ENCODE results near the gene AGMO. TPM values are rescaled to one million over a fixed set of nuclear protein-coding genes. Genes with fewer than 3 reads are reported as not detected.

The AGMO gene
- polyA plus RNA-seq, 1 donor, result 12.7 TPM

DNA sequence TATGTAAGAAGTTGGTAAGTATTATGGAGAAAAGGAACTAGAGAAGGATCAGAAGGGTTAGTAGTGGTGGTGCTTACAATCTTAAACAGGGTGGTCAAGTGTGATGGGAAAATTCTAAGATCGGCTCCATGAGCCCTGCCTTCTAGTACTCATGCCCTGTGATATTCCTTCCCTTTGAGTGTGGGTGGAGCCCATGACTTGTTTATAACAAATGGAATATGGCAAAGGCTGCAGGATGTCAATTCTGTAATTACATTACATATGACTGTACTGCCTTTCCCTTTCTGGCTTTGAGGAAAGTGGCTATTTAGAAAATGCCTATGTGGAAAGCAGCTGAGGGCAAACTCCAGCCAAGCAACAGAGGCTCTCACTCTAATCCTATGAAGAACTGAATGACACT lies 309.6 kb downstream of the AGMO start:
- Histone ChIP-seq H3K27me3 (ENCODE audit: control insufficient read depth, insufficient read depth, low read length) (no peaks in the 10 kb centered on the region), H3K4me1 (ENCODE audit: control insufficient read depth, insufficient read depth, low read length) (no peaks in the 10 kb centered on the region), H3K27ac (ENCODE audit: low read length) (no peak overlapping the region), H3K36me3 (ENCODE audit: control insufficient read depth, insufficient read depth, low read length) (no peaks in the 10 kb centered on the region), H3K4me3 (ENCODE audit: low read length) (no peak overlapping the region), H3K9me3 (ENCODE audit: control insufficient read depth, low read depth, low read length) (peaks cover 2% of the 10 kb centered on the region)
- DNase-seq, result no peak
- no CpG with 5 or more reads among the region's 1 CpG for WGBS (ENCODE audit: insufficient coverage, low lambda C conversion rate)

DNA sequence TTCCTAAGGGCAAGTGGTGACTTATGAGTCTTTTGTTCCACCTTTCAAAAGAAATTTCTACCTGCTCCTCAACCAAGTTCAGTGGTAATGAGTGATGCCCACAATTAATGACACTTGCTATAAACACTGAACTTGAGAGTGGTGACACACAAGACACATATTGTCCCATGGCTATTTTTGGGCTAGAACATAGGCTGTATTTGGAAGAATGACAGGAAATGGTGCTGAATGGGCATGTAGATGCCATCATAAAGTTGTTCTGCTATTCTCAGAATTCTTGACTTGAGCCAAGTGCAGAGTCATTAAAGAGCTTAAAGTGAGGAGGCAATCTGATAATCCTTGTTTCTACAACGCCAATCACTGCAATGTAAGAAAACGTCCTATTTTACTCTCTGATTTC lies 313.3 kb downstream of the AGMO start:
- 86% methylated on average over 2 of the region's 2 CpGs for WGBS (ENCODE audit: insufficient coverage, low lambda C conversion rate)
- Histone ChIP-seq H3K9me3 (ENCODE audit: control insufficient read depth, low read depth, low read length) (peaks cover 3% of the 10 kb centered on the region), H3K4me3 (ENCODE audit: low read length) (no peak overlapping the region), H3K27me3 (ENCODE audit: control insufficient read depth, insufficient read depth, low read length) (no peaks in the 10 kb centered on the region), H3K27ac (ENCODE audit: low read length) (no peak overlapping the region), H3K4me1 (ENCODE audit: control insufficient read depth, insufficient read depth, low read length) (no peaks in the 10 kb centered on the region), H3K36me3 (ENCODE audit: control insufficient read depth, insufficient read depth, low read length) (no peaks in the 10 kb centered on the region)
- DNase-seq, result no peak

DNA sequence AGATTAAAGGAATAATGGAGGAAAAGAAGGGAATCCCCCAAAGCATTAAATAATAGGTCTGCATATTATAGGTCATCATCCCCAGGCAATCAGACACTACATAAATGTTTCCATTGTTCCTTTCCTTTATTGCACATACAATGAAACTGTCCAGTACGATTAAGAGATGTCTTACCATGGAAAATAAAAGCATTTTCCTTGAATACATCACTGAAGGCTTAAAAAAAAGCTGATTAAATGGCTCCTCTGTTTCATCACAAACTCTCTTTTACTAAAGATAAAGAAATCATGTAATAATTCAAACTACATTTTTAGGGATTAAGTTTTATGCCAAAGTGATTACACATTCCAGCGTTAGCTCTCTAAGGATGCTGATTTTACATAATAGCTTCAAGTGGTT lies 316.0 kb downstream of the AGMO start:
- no peak for DNase-seq
- no peak overlapping the region for H3K27ac ChIP-seq (ENCODE audit: low read length)
- 67% methylated on average over 1 of the region's 2 CpGs for WGBS (ENCODE audit: insufficient coverage, low lambda C conversion rate)

DNA sequence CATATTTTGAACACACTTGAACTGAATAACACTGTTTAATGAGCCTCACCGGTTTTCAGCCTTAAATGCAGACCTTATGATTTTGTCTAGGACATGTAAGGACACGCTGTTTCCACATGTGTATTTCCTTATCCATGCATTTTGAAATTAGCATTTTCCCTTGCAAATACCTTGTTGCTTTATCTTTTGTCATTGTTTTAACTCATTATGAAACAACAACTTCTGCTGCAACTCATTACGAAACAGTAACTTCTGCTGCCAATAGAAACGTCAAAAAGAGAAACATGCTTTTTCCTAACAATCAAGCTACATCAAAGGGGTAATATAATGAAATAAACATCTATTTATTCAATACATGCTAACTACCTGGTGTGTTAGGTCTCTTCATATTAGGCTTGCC lies 322.0 kb downstream of the AGMO start:
- Histone ChIP-seq H3K27me3 (ENCODE audit: control insufficient read depth, insufficient read depth, low read length) (no peaks in the 10 kb centered on the region), H3K27ac (ENCODE audit: low read length) (no peak overlapping the region), H3K36me3 (ENCODE audit: control insufficient read depth, insufficient read depth, low read length) (no peaks in the 10 kb centered on the region), H3K4me1 (ENCODE audit: control insufficient read depth, insufficient read depth, low read length) (no peaks in the 10 kb centered on the region), H3K4me3 (ENCODE audit: low read length) (no peak overlapping the region), H3K9me3 (ENCODE audit: control insufficient read depth, low read depth, low read length) (no peaks in the 10 kb centered on the region)
- 100% methylated on average over 1 of the region's 4 CpGs for WGBS (ENCODE audit: insufficient coverage, low lambda C conversion rate)
- DNase-seq, result no peak

More for the DNA sequence above, 316.0 kb downstream of the AGMO start:
- Histone ChIP-seq H3K4me3 (ENCODE audit: low read length) (no peak overlapping the region), H3K36me3 (ENCODE audit: control insufficient read depth, insufficient read depth, low read length) (no peaks in the 10 kb centered on the region), H3K9me3 (ENCODE audit: control insufficient read depth, low read depth, low read length) (peaks cover 3% of the 10 kb centered on the region), H3K27me3 (ENCODE audit: control insufficient read depth, insufficient read depth, low read length) (no peaks in the 10 kb centered on the region), H3K4me1 (ENCODE audit: control insufficient read depth, insufficient read depth, low read length) (no peaks in the 10 kb centered on the region)

DNA sequence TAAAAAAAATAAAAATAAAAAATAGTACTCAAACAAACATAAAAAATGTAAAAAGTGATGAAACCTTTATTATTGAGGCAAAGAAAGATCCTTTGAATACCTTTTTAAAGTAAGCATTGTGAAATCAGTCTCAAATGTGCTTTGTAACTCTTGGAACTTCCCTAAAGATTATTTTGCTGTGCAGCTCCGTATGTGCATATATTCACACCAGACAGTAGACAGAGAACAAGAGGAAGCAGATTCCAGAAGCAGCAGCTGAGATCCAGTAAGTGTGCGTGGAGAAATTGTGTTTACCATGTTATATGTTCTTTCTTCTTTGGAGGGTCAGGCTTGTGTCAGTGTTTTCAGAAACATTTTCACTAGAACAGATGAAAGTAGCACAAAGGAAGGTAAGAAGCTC lies 324.9 kb downstream of the AGMO start:
- H3K27ac ChIP-seq (ENCODE audit: low read length), result no peak overlapping the region

DNA sequence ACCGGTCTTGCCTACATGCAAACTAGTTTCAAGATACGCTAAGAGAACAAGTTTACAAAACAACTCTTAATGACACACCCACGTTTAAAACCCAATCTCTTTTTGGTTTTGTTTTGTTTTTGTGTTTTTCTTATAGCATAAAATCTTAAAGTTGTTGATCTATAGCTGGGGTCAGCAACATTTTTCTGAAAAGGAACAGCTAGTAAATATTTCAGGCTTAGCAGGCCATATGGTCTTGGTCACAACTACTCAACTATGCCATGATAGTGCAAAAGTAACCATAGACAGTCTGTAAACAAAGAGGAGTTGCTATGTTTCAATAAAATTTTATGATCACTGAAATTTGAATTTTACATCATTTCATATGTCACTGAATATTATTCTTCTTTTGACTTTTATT lies 327.4 kb downstream of the AGMO start:
- 70% methylated on average over 2 of the region's 3 CpGs for WGBS (ENCODE audit: insufficient coverage, low lambda C conversion rate)
- H3K9me3 ChIP-seq (ENCODE audit: control insufficient read depth, low read depth, low read length), result no peaks in the 10 kb centered on the region
- no peak for DNase-seq
- H3K4me1 ChIP-seq (ENCODE audit: control insufficient read depth, insufficient read depth, low read length), result no peaks in the 10 kb centered on the region
- H3K27me3 ChIP-seq (ENCODE audit: control insufficient read depth, insufficient read depth, low read length), result no peaks in the 10 kb centered on the region
- no peak overlapping the region for H3K4me3 ChIP-seq (ENCODE audit: low read length)
- no peak overlapping the region for H3K27ac ChIP-seq (ENCODE audit: low read length)
- H3K36me3 ChIP-seq (ENCODE audit: control insufficient read depth, insufficient read depth, low read length), result no peaks in the 10 kb centered on the region

More for the DNA sequence above, 324.9 kb downstream of the AGMO start:
- WGBS (ENCODE audit: insufficient coverage, low lambda C conversion rate), result no CpG with 5 or more reads among the region's 2 CpGs
- Histone ChIP-seq H3K4me3 (ENCODE audit: low read length) (no peak overlapping the region), H3K9me3 (ENCODE audit: control insufficient read depth, low read depth, low read length) (no peaks in the 10 kb centered on the region), H3K27me3 (ENCODE audit: control insufficient read depth, insufficient read depth, low read length) (no peaks in the 10 kb centered on the region), H3K36me3 (ENCODE audit: control insufficient read depth, insufficient read depth, low read length) (no peaks in the 10 kb centered on the region), H3K4me1 (ENCODE audit: control insufficient read depth, insufficient read depth, low read length) (no peaks in the 10 kb centered on the region)
- DNase-seq, result no peak

DNA sequence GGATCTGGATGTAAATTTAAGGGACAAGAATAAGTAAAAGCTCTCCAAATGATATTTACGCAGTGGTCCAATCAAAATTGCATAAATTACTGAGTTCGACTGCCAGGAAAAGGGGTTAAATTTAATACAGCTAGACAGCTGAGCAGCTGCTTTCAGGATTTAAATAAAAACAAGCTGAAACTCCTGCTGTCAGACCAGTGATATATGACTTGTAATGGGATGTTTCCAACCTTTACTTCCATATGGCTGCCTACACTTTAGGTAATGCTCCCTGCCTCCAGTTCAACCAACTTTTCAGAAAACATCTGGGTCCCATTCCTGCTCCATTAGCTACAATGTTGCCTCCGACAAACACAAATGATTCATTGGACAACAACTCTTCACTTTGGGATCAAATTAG lies 333.0 kb downstream of the AGMO start:
- Histone ChIP-seq H3K9me3 (ENCODE audit: control insufficient read depth, low read depth, low read length) (no peaks in the 10 kb centered on the region), H3K27me3 (ENCODE audit: control insufficient read depth, insufficient read depth, low read length) (no peaks in the 10 kb centered on the region), H3K36me3 (ENCODE audit: control insufficient read depth, insufficient read depth, low read length) (no peaks in the 10 kb centered on the region), H3K4me1 (ENCODE audit: control insufficient read depth, insufficient read depth, low read length) (no peaks in the 10 kb centered on the region), H3K4me3 (ENCODE audit: low read length) (no peak overlapping the region), H3K27ac (ENCODE audit: low read length) (no peak overlapping the region)
- DNase-seq, result no peak
- WGBS (ENCODE audit: insufficient coverage, low lambda C conversion rate), result 93% methylated on average over 2 of the region's 3 CpGs

DNA sequence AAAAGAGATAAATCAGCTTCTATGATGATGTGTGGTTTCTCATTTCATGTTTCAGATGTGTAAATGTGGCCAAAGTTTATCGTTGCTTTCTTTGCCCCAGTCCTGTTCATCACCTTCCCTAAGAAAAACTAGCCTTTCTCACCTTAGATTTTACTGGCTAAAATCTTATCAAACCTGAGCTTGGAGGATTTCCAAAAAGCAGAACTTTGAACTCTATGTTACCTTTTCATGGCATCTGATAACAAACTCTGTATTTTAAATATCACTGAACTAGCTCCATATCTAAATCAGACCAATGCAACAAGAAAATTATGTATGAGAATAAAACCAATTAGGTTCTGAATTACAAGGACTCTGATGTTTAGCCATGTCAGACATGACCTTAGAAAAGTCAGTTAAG lies 335.8 kb downstream of the AGMO start:
- Histone ChIP-seq H3K9me3 (ENCODE audit: control insufficient read depth, low read depth, low read length) (no peaks in the 10 kb centered on the region), H3K4me3 (ENCODE audit: low read length) (no peak overlapping the region), H3K36me3 (ENCODE audit: control insufficient read depth, insufficient read depth, low read length) (no peaks in the 10 kb centered on the region), H3K4me1 (ENCODE audit: control insufficient read depth, insufficient read depth, low read length) (no peaks in the 10 kb centered on the region), H3K27ac (ENCODE audit: low read length) (no peak overlapping the region), H3K27me3 (ENCODE audit: control insufficient read depth, insufficient read depth, low read length) (no peaks in the 10 kb centered on the region)
- no peak for DNase-seq
- WGBS (ENCODE audit: insufficient coverage, low lambda C conversion rate), result no CpG with 5 or more reads among the region's 1 CpG

DNA sequence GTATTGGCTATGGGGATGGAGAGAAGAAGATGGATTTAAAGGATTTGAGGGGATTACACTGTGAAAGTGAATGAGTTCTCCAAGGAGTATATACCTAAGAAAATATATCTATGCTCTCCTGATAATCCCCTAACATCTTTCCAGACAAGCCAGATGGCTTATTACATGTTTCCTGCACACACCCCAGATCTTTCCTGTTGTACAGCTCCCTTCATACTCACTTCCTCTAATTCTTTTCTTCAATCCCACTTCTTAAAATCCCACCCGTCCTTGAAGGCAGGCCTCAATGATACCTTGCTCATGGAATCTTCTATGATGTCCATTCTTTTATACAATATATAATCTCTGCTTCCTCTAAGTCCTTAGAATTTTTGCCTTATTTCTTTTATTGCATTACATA lies 342.1 kb downstream of the AGMO start:
- WGBS (ENCODE audit: insufficient coverage, low lambda C conversion rate), result 67% methylated on average over 1 of the region's 1 CpG
- Histone ChIP-seq H3K36me3 (ENCODE audit: control insufficient read depth, insufficient read depth, low read length) (no peaks in the 10 kb centered on the region), H3K27me3 (ENCODE audit: control insufficient read depth, insufficient read depth, low read length) (no peaks in the 10 kb centered on the region), H3K27ac (ENCODE audit: low read length) (no peak overlapping the region), H3K4me1 (ENCODE audit: control insufficient read depth, insufficient read depth, low read length) (no peaks in the 10 kb centered on the region), H3K9me3 (ENCODE audit: control insufficient read depth, low read depth, low read length) (no peaks in the 10 kb centered on the region), H3K4me3 (ENCODE audit: low read length) (no peak overlapping the region)
- no peak for DNase-seq

DNA sequence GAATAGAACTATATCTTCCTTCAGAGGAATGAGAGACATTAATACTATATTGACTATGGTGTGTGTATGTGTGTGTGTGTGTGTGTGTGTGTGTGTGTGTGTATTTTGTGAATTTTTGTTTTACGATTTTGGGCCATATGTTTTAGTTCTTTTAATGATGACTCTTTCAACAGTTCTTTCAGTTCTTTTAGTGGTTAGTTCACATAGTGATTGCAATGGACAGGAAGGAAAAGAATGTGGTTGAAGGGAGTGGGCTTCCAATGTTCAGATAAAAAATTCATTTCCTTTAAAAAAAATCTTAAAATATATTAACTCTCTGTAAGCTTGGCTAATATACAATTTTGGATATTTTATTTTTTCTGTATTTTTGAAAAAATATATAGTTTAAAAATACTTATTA lies 343.6 kb downstream of the AGMO start:
- Histone ChIP-seq H3K36me3 (ENCODE audit: control insufficient read depth, insufficient read depth, low read length) (no peaks in the 10 kb centered on the region), H3K27me3 (ENCODE audit: control insufficient read depth, insufficient read depth, low read length) (no peaks in the 10 kb centered on the region), H3K4me1 (ENCODE audit: control insufficient read depth, insufficient read depth, low read length) (no peaks in the 10 kb centered on the region), H3K9me3 (ENCODE audit: control insufficient read depth, low read depth, low read length) (no peaks in the 10 kb centered on the region), H3K27ac (ENCODE audit: low read length) (no peak overlapping the region), H3K4me3 (ENCODE audit: low read length) (no peak overlapping the region)
- DNase-seq, result no peak
- WGBS (ENCODE audit: insufficient coverage, low lambda C conversion rate), result no CpG with 5 or more reads among the region's 1 CpG

DNA sequence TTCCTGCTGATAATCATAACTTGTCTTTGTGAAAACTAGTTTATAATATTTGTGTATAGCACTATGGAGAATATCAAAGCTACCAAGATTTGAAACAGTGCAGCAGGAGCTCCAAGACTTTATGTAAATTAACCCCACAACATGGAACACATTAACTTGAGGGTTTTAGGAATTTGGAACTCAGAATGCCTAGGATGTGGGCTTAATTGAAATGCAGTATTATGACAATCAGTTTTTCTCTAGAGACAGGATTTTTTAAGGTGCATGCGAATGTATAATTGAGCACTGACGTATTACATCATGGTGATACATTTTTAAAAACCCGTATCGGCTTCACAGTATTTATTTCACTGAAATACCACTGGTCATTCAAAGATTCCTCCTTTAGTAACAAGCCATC lies 346.2 kb downstream of the AGMO start:
- H3K36me3 ChIP-seq (ENCODE audit: control insufficient read depth, insufficient read depth, low read length), result no peaks in the 10 kb centered on the region
- no peak overlapping the region for H3K27ac ChIP-seq (ENCODE audit: low read length)
- H3K4me1 ChIP-seq (ENCODE audit: control insufficient read depth, insufficient read depth, low read length), result no peaks in the 10 kb centered on the region
- no peak for DNase-seq
- H3K4me3 ChIP-seq (ENCODE audit: low read length), result no peak overlapping the region
- H3K27me3 ChIP-seq (ENCODE audit: control insufficient read depth, insufficient read depth, low read length), result no peaks in the 10 kb centered on the region
- no peaks in the 10 kb centered on the region for H3K9me3 ChIP-seq (ENCODE audit: control insufficient read depth, low read depth, low read length)
- WGBS (ENCODE audit: insufficient coverage, low lambda C conversion rate), result 100% methylated on average over 2 of the region's 4 CpGs
